Caco-2 (cell line): ENCODE results near the gene USP1. TPM values are rescaled to one million over a fixed set of nuclear protein-coding genes. Genes with fewer than 3 reads are reported as not detected.
A peak's percentile ranks its signal among the peaks of the same experiment; 100 is the strongest.

ENCODE experiments used
- BruUV-seq: library from RNA; stranded (reverse); fragments of 400-500 nt; replicated peaks from 2 replicates; lab custom pipeline; 2021; lab: Mats Ljungman, UMichigan
- CTCF ChIA-PET: fragments of 300-600 bp; sonication (Branson Sonifier 250); formaldehyde crosslinking; loops from one replicate; lab custom pipeline; 2022; ENCODE audit warnings: antibody characterized with exemption; lab: Charles Lee
- POLR2A ChIA-PET: fragments of 300-600 bp; sonication (Branson Sonifier 250); formaldehyde crosslinking; loops from one replicate; lab custom pipeline; 2022; ENCODE audit warnings: antibody characterized with exemption; lab: Charles Lee
- DNase-seq, 2 experiments: peaks; one replicate each; pipeline versions ENCODE4 v3.0.0 to v3.0.0-alpha.2; 2020 to 2022
- H3K27me3 ChIP-seq: replicated peaks from 2 replicates; pipeline ENCODE4 v1.6.0; 2011; ENCODE audit warnings: low read length; ENCODE audit not compliant: control insufficient read depth, insufficient read depth
- H3K36me3 ChIP-seq: 2 replicates; pipeline ENCODE4 v1.5.1; 2011; ENCODE audit warnings: low read length; ENCODE audit not compliant: control insufficient read depth, insufficient read depth
- H3K4me1 ChIP-seq: fragments of 250-450 bp; sonication (Bioruptor Pico); 2 replicates; pipeline ENCODE4 v1.5.1; 2020; ENCODE audit warnings: mild to moderate bottlenecking
- H3K4me3 ChIP-seq: 2 replicates; pipeline ENCODE4 v1.5.1; 2011; ENCODE audit warnings: low read depth, mild to moderate bottlenecking, control low read depth, low read length
- H3K9me3 ChIP-seq: fragments of 250-450 bp; sonication (Bioruptor Pico); 2 replicates; pipeline ENCODE4 v1.5.1; 2020; ENCODE audit warnings: mild to moderate bottlenecking, moderate library complexity
- H3K27ac Mint-ChIP-seq: one replicate; pipeline ENCODE4 v1.8.0; 2022; ENCODE audit warnings: mixed read lengths; ENCODE audit not compliant: unreplicated experiment
- H3K27me3 Mint-ChIP-seq: one replicate; pipeline ENCODE4 v1.8.0; 2022; ENCODE audit warnings: mixed read lengths; ENCODE audit not compliant: insufficient read depth, unreplicated experiment
- H3K36me3 Mint-ChIP-seq: one replicate; pipeline ENCODE4 v1.8.0; 2022; ENCODE audit warnings: mild to moderate bottlenecking, mixed read lengths; ENCODE audit not compliant: insufficient read depth, unreplicated experiment
- H3K4me1 Mint-ChIP-seq: one replicate; pipeline ENCODE4 v1.8.0; 2022; ENCODE audit warnings: low read depth, mixed read lengths; ENCODE audit not compliant: unreplicated experiment
- H3K4me3 Mint-ChIP-seq: one replicate; pipeline ENCODE4 v1.8.0; 2022; ENCODE audit warnings: mild to moderate bottlenecking, moderate library complexity, mixed read lengths; ENCODE audit not compliant: unreplicated experiment
- H3K9me3 Mint-ChIP-seq: one replicate; pipeline ENCODE4 v1.8.0; 2022; ENCODE audit warnings: mixed read lengths; ENCODE audit not compliant: unreplicated experiment
- CTCF ChIP-seq, 2 experiments: fragments of 200-600 bp in 1 of 2; IDR thresholded peaks; 1 replicate in 1 of 2; 2 replicates in 1 of 2; pipeline versions ENCODE4 v1.5.1 to v1.8.0; 2011 to 2022; ENCODE audit warnings: antibody characterized with exemption in 1 of 2, control low read depth in 1 of 2, inconsistent platforms in 1 of 2, low read depth in 1 of 2, low read length in 1 of 2, mild to moderate bottlenecking in 1 of 2, moderate library complexity in 1 of 2; ENCODE audit not compliant: insufficient read depth in 1 of 2, severe bottlenecking in 1 of 2, unreplicated experiment in 1 of 2
- intact Hi-C: fragments of 100-400 bp; cut with micrococcal nuclease; formaldehyde crosslinking; loops from one replicate; pipeline ENCODE4 v1.10.0; 2022; ENCODE audit not compliant: unreplicated experiment
- total RNA-seq: library from RNA; stranded (reverse); gene quantifications from 2 replicates; pipeline ENCODE4 v1.2.3, GENCODE V29; 2022

Gene USP1
- total RNA-seq, 1 experiment from 2014 or later = 39.3 TPM

- intact Hi-C loops = no loop called here
- Mint-ChIP-seq H3K36me3 (no peaks in the 10 kb centered on the region), H3K27ac (no peak overlapping the region), H3K4me3 (no peak overlapping the region), H3K4me1 (no peaks in the 10 kb centered on the region), H3K27me3 (no peaks in the 10 kb centered on the region), H3K9me3 (no peaks in the 10 kb centered on the region)
- POLR2A ChIA-PET = no interaction called here
- CTCF ChIA-PET = no interaction called here
- BruUV-seq = no TSS peak
- no peak for DNase-seq
- no peak overlapping the region for H3K4me3 ChIP-seq
- H3K9me3 ChIP-seq = no peaks in the 10 kb centered on the region
- no peak for TF ChIP-seq CTCF (IDR thresholded peaks at IDR 0.05; ENCODE audit: insufficient read depth in 1 of 2, low read depth in 1 of 2, low read length in 1 of 2, severe bottlenecking in 1 of 2, unreplicated experiment in 1 of 2)
- H3K36me3 ChIP-seq = no peaks in the 10 kb centered on the region
- H3K27me3 ChIP-seq = no peaks in the 10 kb centered on the region
- peaks cover 23% of the 10 kb centered on the region for H3K4me1 ChIP-seq
Observed at GRCh38 chr1:62390071-62390470, 46.8 kb upstream of the USP1 start.

GRCh38 chr1:62391369-62391971 is 45.4 kb upstream of the USP1 start:
- BruUV-seq = no TSS peak
- Mint-ChIP-seq H3K4me1 (no peaks in the 10 kb centered on the region), H3K36me3 (no peaks in the 10 kb centered on the region), H3K27ac (no peak overlapping the region), H3K27me3 (no peaks in the 10 kb centered on the region), H3K4me3 (no peak overlapping the region), H3K9me3 (no peaks in the 10 kb centered on the region)
- Histone ChIP-seq H3K36me3 (no peaks in the 10 kb centered on the region), H3K4me1 (peaks cover 11% of the 10 kb centered on the region), H3K9me3 (no peaks in the 10 kb centered on the region), H3K27me3 (no peaks in the 10 kb centered on the region), H3K4me3 (no peak overlapping the region)
- CTCF ChIA-PET = interaction anchor here (0.6 to 1.2 kb wide), 2 partner anchors 72 to 1101 kb away, joined by 3 to 4 read pairs; partner anchors contain the start of gene KANK4
- intact Hi-C loops = no loop called here
- TF ChIP-seq CTCF (IDR thresholded peaks at IDR 0.05; ENCODE audit: insufficient read depth in 1 of 2, low read depth in 1 of 2, low read length in 1 of 2, severe bottlenecking in 1 of 2, unreplicated experiment in 1 of 2) = peak in 1 of 2 experiments; percentile 37
- POLR2A ChIA-PET = no interaction called here
- peak in 1 of 2 experiments; percentile 41 for DNase-seq

GRCh38 chr1:62392951-62393350 is 43.9 kb upstream of the USP1 start:
- Histone ChIP-seq H3K27me3 (no peaks in the 10 kb centered on the region), H3K4me3 (no peak overlapping the region), H3K9me3 (no peaks in the 10 kb centered on the region), H3K36me3 (no peaks in the 10 kb centered on the region), H3K4me1 (no peaks in the 10 kb centered on the region)
- Mint-ChIP-seq H3K4me3 (no peak overlapping the region), H3K27ac (no peak overlapping the region), H3K27me3 (no peaks in the 10 kb centered on the region), H3K36me3 (no peaks in the 10 kb centered on the region), H3K9me3 (no peaks in the 10 kb centered on the region), H3K4me1 (no peaks in the 10 kb centered on the region)
- DNase-seq = no peak
- intact Hi-C loops = no loop called here
- CTCF ChIA-PET = no interaction called here
- no TSS peak for BruUV-seq
- POLR2A ChIA-PET = no interaction called here
- TF ChIP-seq CTCF (IDR thresholded peaks at IDR 0.05; ENCODE audit: insufficient read depth in 1 of 2, low read depth in 1 of 2, low read length in 1 of 2, severe bottlenecking in 1 of 2, unreplicated experiment in 1 of 2) = no peak
